ENCODE data around the gene GCLM.
"Not testable (repeated sequence)": the region's sequence is repeated elsewhere in the genome, so short reads cannot be mapped to it uniquely, and the experiment has no call there.

The GCLM gene

DNA sequence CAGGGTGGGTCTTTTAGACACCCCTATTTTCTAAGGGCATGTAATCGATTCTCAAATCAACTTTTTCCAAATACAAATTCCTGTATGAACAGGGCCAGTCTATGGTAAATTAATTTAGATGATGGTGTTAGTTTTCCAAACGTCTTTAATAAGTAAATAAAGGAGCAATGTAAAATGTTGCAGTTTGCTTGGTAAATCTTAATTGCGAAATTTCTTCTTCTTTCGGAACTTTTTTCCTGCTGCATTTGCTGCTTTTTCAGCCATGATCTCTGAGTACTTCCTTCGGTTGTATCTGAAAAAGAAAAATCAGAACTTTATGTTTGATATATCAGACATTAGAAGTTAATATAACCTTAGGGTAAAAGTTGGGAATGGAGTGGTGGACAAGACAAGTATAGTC, 39.6 kb downstream of the GCLM start:
- H3K36me3 ChIP-seq (ENCODE audit: control insufficient read depth in 1 of 2, insufficient read depth in 2 of 2, low read length in 2 of 2), result peaks cover 27 to 64% of the 10 kb centered on the region in 2 donors
- H3K27me3 ChIP-seq (ENCODE audit: control insufficient read depth in 1 of 2, insufficient read depth in 2 of 2, low read length in 2 of 2), result no peaks in the 10 kb centered on the region
- H3K9ac ChIP-seq (ENCODE audit: low read depth in 1 of 2, low read length in 2 of 2), result no peak overlapping the region
- H3K27ac ChIP-seq (ENCODE audit: low read depth, low read length), result no peak overlapping the region
- no peaks in the 10 kb centered on the region for H3K4me1 ChIP-seq (ENCODE audit: control insufficient read depth in 1 of 2, insufficient read depth in 2 of 2, low read length in 2 of 2)
- H3K4me3 ChIP-seq (ENCODE audit: low read depth in 1 of 2, low read length in 2 of 2), result no peak overlapping the region
- H3K9me3 ChIP-seq (ENCODE audit: control insufficient read depth in 1 of 2, low read length in 2 of 2), result no peaks in the 10 kb centered on the region

- H3K27me3 ChIP-seq (ENCODE audit: control insufficient read depth in 1 of 2, insufficient read depth in 2 of 2, low read length in 2 of 2); H3K9me3 ChIP-seq (ENCODE audit: control insufficient read depth in 1 of 2, low read length in 2 of 2); H3K4me3 ChIP-seq (ENCODE audit: low read depth in 1 of 2, low read length in 2 of 2); H3K9ac ChIP-seq (ENCODE audit: low read depth in 1 of 2, low read length in 2 of 2); H3K27ac ChIP-seq (ENCODE audit: low read depth, low read length); H3K4me1 ChIP-seq (ENCODE audit: control insufficient read depth in 1 of 2, insufficient read depth in 2 of 2, low read length in 2 of 2): not testable (repeated sequence)
- peaks cover 19 to 52% of the 10 kb centered on the region in 2 donors for H3K36me3 ChIP-seq (ENCODE audit: control insufficient read depth in 1 of 2, insufficient read depth in 2 of 2, low read length in 2 of 2)
Observed at GRCh38 chr1:93868492-93868891, 40.7 kb downstream of the GCLM start.

DNA sequence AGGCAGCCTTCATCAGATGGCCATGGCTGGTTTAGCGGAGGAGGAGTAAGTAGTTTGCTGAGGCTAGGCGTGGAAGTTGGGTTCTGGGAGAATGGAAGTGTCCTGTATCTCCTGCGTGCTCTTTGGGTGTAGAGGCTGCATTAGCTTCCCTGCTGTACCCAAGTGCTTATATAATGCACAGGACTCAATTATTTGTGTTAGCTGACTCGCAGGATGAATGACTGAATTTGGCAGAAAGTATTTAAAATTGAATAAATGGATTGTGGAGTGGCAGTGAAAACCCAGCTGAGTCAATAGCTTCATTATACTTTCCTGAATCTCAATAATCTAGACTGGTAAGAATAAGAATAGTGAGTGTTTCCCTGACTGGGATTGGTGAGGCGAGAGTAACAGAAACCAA, 44.0 kb downstream of the GCLM start:
- H3K9me3 ChIP-seq (ENCODE audit: control insufficient read depth in 1 of 2, low read length in 2 of 2), result no peaks in the 10 kb centered on the region
- H3K27ac ChIP-seq (ENCODE audit: low read depth, low read length), result no peak overlapping the region
- no peaks in the 10 kb centered on the region for H3K4me1 ChIP-seq (ENCODE audit: control insufficient read depth in 1 of 2, insufficient read depth in 2 of 2, low read length in 2 of 2)
- H3K36me3 ChIP-seq (ENCODE audit: control insufficient read depth in 1 of 2, insufficient read depth in 2 of 2, low read length in 2 of 2), result peaks cover 8 to 22% of the 10 kb centered on the region in 2 donors
- H3K4me3 ChIP-seq (ENCODE audit: low read depth in 1 of 2, low read length in 2 of 2), result no peak overlapping the region
- no peaks in the 10 kb centered on the region for H3K27me3 ChIP-seq (ENCODE audit: control insufficient read depth in 1 of 2, insufficient read depth in 2 of 2, low read length in 2 of 2)
- H3K9ac ChIP-seq (ENCODE audit: low read depth in 1 of 2, low read length in 2 of 2), result no peak overlapping the region

DNA sequence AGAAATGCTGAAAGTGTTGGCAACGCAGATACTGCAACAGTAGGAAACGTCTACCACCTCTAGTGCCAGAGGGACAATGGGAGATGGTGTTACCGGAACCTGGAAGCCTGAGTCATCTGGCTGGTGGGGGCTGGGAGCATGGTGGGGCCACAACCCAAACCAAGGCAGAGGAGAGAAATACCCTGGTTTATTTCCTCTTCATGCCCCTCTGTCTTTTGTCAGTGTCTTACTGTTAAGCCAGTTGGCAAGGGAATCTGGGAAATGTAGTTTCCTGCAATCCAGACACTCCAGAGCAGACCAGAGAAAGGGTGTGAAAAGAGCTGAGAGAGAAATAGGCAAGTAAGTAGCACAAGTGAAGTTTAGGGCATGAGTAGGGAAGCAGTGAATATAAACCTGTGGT, 45.1 kb downstream of the GCLM start:
- H3K4me3 ChIP-seq (ENCODE audit: low read depth in 1 of 2, low read length in 2 of 2), result no peak overlapping the region

GRCh38 chr1:93857653-93858052, 51.6 kb downstream of the GCLM start:
- H3K36me3 ChIP-seq (ENCODE audit: control insufficient read depth in 1 of 2, insufficient read depth in 2 of 2, low read length in 2 of 2); H3K9ac ChIP-seq (ENCODE audit: low read depth in 1 of 2, low read length in 2 of 2); H3K9me3 ChIP-seq (ENCODE audit: control insufficient read depth in 1 of 2, low read length in 2 of 2); H3K4me3 ChIP-seq (ENCODE audit: low read depth in 1 of 2, low read length in 2 of 2); H3K27me3 ChIP-seq (ENCODE audit: control insufficient read depth in 1 of 2, insufficient read depth in 2 of 2, low read length in 2 of 2); H3K27ac ChIP-seq (ENCODE audit: low read depth, low read length); H3K4me1 ChIP-seq (ENCODE audit: control insufficient read depth in 1 of 2, insufficient read depth in 2 of 2, low read length in 2 of 2): not testable (repeated sequence)

More for the DNA sequence above, 45.1 kb downstream of the GCLM start:
- Histone ChIP-seq H3K27me3 (ENCODE audit: control insufficient read depth in 1 of 2, insufficient read depth in 2 of 2, low read length in 2 of 2) (no peaks in the 10 kb centered on the region), H3K36me3 (ENCODE audit: control insufficient read depth in 1 of 2, insufficient read depth in 2 of 2, low read length in 2 of 2) (peaks cover 3 to 12% of the 10 kb centered on the region in 2 donors), H3K9ac (ENCODE audit: low read depth in 1 of 2, low read length in 2 of 2) (no peak overlapping the region), H3K9me3 (ENCODE audit: control insufficient read depth in 1 of 2, low read length in 2 of 2) (no peaks in the 10 kb centered on the region), H3K4me1 (ENCODE audit: control insufficient read depth in 1 of 2, insufficient read depth in 2 of 2, low read length in 2 of 2) (no peaks in the 10 kb centered on the region), H3K27ac (ENCODE audit: low read depth, low read length) (no peak overlapping the region)

DNA sequence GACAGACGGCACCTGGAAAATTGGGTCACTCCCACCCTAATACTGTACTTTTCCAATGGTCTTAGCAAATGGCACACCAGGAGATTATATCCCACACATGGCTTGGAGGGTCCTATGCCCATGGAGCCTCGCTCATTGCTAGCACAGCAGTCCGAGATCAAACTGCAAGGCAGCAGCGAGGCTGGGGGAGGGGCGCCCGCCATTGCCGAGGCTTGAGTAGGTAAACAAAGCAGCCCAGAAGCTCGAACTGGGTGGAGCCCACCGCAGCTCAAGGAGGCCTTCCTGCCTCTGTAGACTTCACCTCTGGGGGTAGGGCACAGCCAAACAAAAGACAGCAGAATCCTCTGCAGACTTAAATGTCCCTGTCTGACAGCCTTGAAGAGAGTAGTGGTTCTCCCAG, 53.2 kb downstream of the GCLM start:
- H3K36me3 ChIP-seq (ENCODE audit: control insufficient read depth in 1 of 2, insufficient read depth in 2 of 2, low read length in 2 of 2); H3K4me1 ChIP-seq (ENCODE audit: control insufficient read depth in 1 of 2, insufficient read depth in 2 of 2, low read length in 2 of 2); H3K9me3 ChIP-seq (ENCODE audit: control insufficient read depth in 1 of 2, low read length in 2 of 2); H3K27ac ChIP-seq (ENCODE audit: low read depth, low read length); H3K9ac ChIP-seq (ENCODE audit: low read depth in 1 of 2, low read length in 2 of 2); H3K27me3 ChIP-seq (ENCODE audit: control insufficient read depth in 1 of 2, insufficient read depth in 2 of 2, low read length in 2 of 2); H3K4me3 ChIP-seq (ENCODE audit: low read depth in 1 of 2, low read length in 2 of 2): not testable (repeated sequence)

DNA sequence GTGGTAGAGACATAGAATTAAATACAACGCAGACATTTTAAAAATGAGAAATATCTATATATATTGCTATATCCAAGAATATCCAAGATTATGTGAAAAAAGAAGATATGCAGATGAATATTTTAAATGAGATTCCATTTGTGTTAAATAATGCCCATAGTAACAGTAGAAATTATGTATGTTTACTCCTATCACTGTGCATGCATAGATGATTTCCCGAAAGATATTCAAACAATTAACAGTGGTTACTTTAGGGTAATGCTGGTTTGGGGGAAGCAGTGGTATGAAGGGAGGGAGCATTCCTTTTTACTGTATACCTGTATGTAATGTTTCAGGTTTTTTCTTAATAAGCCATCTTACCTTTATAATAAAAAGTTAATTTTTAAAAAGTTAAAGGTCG, 55.3 kb downstream of the GCLM start:
- Histone ChIP-seq H3K4me1 (ENCODE audit: control insufficient read depth in 1 of 2, insufficient read depth in 2 of 2, low read length in 2 of 2) (no peaks in the 10 kb centered on the region), H3K9me3 (ENCODE audit: control insufficient read depth in 1 of 2, low read length in 2 of 2) (no peaks in the 10 kb centered on the region), H3K9ac (ENCODE audit: low read depth in 1 of 2, low read length in 2 of 2) (no peak overlapping the region), H3K4me3 (ENCODE audit: low read depth in 1 of 2, low read length in 2 of 2) (no peak overlapping the region), H3K27me3 (ENCODE audit: control insufficient read depth in 1 of 2, insufficient read depth in 2 of 2, low read length in 2 of 2) (no peaks in the 10 kb centered on the region), H3K36me3 (ENCODE audit: control insufficient read depth in 1 of 2, insufficient read depth in 2 of 2, low read length in 2 of 2) (no peaks in the 10 kb centered on the region), H3K27ac (ENCODE audit: low read depth, low read length) (no peak overlapping the region)

DNA sequence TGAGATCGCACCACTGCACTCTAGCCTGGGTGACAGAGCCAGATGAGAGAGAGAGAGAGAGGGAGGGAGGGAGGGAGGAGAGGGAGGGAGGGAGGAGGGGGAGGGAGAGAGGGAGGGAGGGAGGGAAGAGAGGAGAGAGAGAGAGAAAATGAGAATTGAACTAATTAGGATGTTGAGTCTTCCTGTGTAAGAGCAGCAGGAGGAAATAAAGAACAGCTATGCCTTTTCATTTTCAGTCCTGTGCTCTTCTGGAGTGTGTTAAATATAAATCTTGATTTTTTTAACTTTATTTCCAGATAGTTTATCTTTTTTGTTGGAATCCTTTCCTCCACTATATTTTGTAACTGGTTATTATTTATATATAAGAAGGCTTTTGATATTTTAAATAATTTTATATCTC, 57.4 kb downstream of the GCLM start:
- H3K36me3 ChIP-seq (ENCODE audit: control insufficient read depth in 1 of 2, insufficient read depth in 2 of 2, low read length in 2 of 2), result no peaks in the 10 kb centered on the region
- no peak overlapping the region for H3K9ac ChIP-seq (ENCODE audit: low read depth in 1 of 2, low read length in 2 of 2)
- no peak overlapping the region for H3K27ac ChIP-seq (ENCODE audit: low read depth, low read length)
- no peak overlapping the region for H3K4me3 ChIP-seq (ENCODE audit: low read depth in 1 of 2, low read length in 2 of 2)
- H3K27me3 ChIP-seq (ENCODE audit: control insufficient read depth in 1 of 2, insufficient read depth in 2 of 2, low read length in 2 of 2), result no peaks in the 10 kb centered on the region
- H3K4me1 ChIP-seq (ENCODE audit: control insufficient read depth in 1 of 2, insufficient read depth in 2 of 2, low read length in 2 of 2), result peaks cover 3 to 4% of the 10 kb centered on the region in 2 donors
- H3K9me3 ChIP-seq (ENCODE audit: control insufficient read depth in 1 of 2, low read length in 2 of 2), result no peaks in the 10 kb centered on the region

GRCh38 chr1:93851327-93851712, 57.9 kb downstream of the GCLM start:
- Histone ChIP-seq H3K36me3 (ENCODE audit: control insufficient read depth in 1 of 2, insufficient read depth in 2 of 2, low read length in 2 of 2) (no peaks in the 10 kb centered on the region), H3K27me3 (ENCODE audit: control insufficient read depth in 1 of 2, insufficient read depth in 2 of 2, low read length in 2 of 2) (no peaks in the 10 kb centered on the region), H3K4me3 (ENCODE audit: low read depth in 1 of 2, low read length in 2 of 2) (no peak overlapping the region), H3K4me1 (ENCODE audit: control insufficient read depth in 1 of 2, insufficient read depth in 2 of 2, low read length in 2 of 2) (peaks cover 3 to 4% of the 10 kb centered on the region in 2 donors), H3K9ac (ENCODE audit: low read depth in 1 of 2, low read length in 2 of 2) (no peak overlapping the region), H3K27ac (ENCODE audit: low read depth, low read length) (no peak overlapping the region), H3K9me3 (ENCODE audit: control insufficient read depth in 1 of 2, low read length in 2 of 2) (no peaks in the 10 kb centered on the region)

DNA sequence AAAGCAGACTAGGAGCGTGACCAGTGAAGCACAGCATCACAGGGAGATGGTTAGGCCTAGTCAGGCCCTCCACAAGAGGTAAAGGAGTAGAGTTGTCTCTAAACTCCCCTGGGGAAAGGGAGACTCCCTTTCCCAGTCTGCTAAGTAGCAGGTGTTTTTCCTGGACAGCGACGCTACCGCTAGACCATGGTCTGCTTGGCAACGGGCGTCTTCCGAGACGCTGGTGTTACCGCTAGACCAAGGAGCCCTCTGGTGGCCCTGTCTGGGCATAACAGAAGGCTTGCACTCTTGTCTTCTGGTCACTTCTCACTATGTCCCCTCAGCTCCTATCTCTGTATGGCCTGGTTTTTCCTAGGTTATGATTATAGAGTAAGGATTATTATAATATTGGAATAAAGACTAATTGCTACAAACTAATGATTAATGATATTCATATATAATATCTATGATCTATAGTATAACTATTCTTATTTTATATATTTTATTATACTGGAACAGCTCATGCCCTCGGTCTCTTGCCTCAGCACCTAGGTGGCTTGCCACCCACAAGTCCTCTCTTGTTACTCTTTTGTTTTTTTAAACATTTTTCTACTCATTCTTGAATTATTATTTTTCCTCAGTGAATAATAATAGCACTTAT, 58.4 kb downstream of the GCLM start:
- not testable (repeated sequence) for H3K4me1 ChIP-seq (ENCODE audit: control insufficient read depth in 1 of 2, insufficient read depth in 2 of 2, low read length in 2 of 2); H3K9ac ChIP-seq (ENCODE audit: low read depth in 1 of 2, low read length in 2 of 2); H3K9me3 ChIP-seq (ENCODE audit: control insufficient read depth in 1 of 2, low read length in 2 of 2); H3K27ac ChIP-seq (ENCODE audit: low read depth, low read length); H3K36me3 ChIP-seq (ENCODE audit: control insufficient read depth in 1 of 2, insufficient read depth in 2 of 2, low read length in 2 of 2); H3K4me3 ChIP-seq (ENCODE audit: low read depth in 1 of 2, low read length in 2 of 2); H3K27me3 ChIP-seq (ENCODE audit: control insufficient read depth in 1 of 2, insufficient read depth in 2 of 2, low read length in 2 of 2)

All from duodenal mucosa (tissue), 2 donors.